H1 (cell line): ENCODE results near the gene ABCA1. TPM values are rescaled to one million over a fixed set of nuclear protein-coding genes. Genes with fewer than 3 reads are reported as not detected.

Source experiments
- CTCF ChIA-PET: fragments of 300-600 bp; sonication (Branson Sonifier 250); formaldehyde crosslinking; loops from one replicate; lab custom pipeline; 2021; ENCODE audit not compliant: partially characterized antibody; lab: Charles Lee
- POLR2A ChIA-PET: fragments of 300-600 bp; sonication (Branson Sonifier 250); formaldehyde crosslinking; loops from one replicate; lab custom pipeline; 2021; ENCODE audit warnings: inconsistent platforms; ENCODE audit not compliant: partially characterized antibody; lab: Charles Lee
- DNase-seq, 2 experiments: peaks; one replicate each; pipeline versions ENCODE4 v3.0.0 to v3.0.0-alpha.2; 2010 to 2022; ENCODE audit warnings: low spot score in 2 of 2, low read depth in 1 of 2, mixed read lengths in 1 of 2
- FAIRE-seq: peaks from 2 replicates; lab custom pipeline; 2011; peaks lifted over from hg19 to GRCh38; lab: Jason Lieb, UNC
- H2AFZ ChIP-seq: 2 replicates; pipeline ENCODE4 v1.8.1; 2012; ENCODE audit warnings: low read length, inconsistent platforms
- H2AK5ac ChIP-seq: 2 replicates; pipeline ENCODE4 v1.6.1; 2013; ENCODE audit warnings: low read depth, low read length
- H2BK120ac ChIP-seq: replicated peaks from 2 replicates; pipeline ENCODE3; 2013; ENCODE audit warnings: low read depth, low read length, inconsistent platforms
- H2BK12ac ChIP-seq: 2 replicates; pipeline ENCODE4 v1.6.1; 2013; ENCODE audit warnings: low read depth, low read length
- H2BK15ac ChIP-seq: 2 replicates; pipeline ENCODE4 v1.6.1; 2013; ENCODE audit warnings: low read length
- H2BK20ac ChIP-seq: 2 replicates; pipeline ENCODE4 v1.6.1; 2013; ENCODE audit warnings: low read length
- H2BK5ac ChIP-seq: 2 replicates; pipeline ENCODE4 v1.6.1; 2013; ENCODE audit warnings: low read depth, low read length
- H3K14ac ChIP-seq: 2 replicates; pipeline ENCODE4 v1.6.1; 2013; ENCODE audit warnings: inconsistent platforms; ENCODE audit not compliant: insufficient read length
- H3K18ac ChIP-seq: 2 replicates; pipeline ENCODE4 v1.6.1; 2013; ENCODE audit warnings: low read length; ENCODE audit errors: extremely low read depth
- H3K23ac ChIP-seq: 2 replicates; pipeline ENCODE4 v1.6.1; 2013; ENCODE audit warnings: inconsistent platforms; ENCODE audit not compliant: insufficient read length
- H3K23me2 ChIP-seq: 2 replicates; pipeline ENCODE4 v1.6.1; 2013; ENCODE audit warnings: low read depth, low read length
- H3K27ac ChIP-seq: 2 replicates; pipeline ENCODE4 v1.6.1; 2011; ENCODE audit warnings: low read depth, low read length, inconsistent platforms
- H3K27me3 ChIP-seq, 4 experiments: replicated peaks in 1 of 4; 1 replicate in 1 of 4; 2 replicates in 3 of 4; pipeline versions ENCODE4 v1.6.1 to v1.8.1; 2011 to 2013; ENCODE audit warnings: low read length in 3 of 4, mild to moderate bottlenecking in 3 of 4, inconsistent platforms in 2 of 4, mixed read lengths in 2 of 4, moderate library complexity in 1 of 4; ENCODE audit not compliant: control insufficient read depth in 3 of 4, insufficient read depth in 3 of 4; ENCODE audit errors: extremely low read depth in 1 of 4
- H3K36me3 ChIP-seq, 4 experiments: 2 replicates each; pipeline versions ENCODE4 v1.6.1 to v1.8.1; 2011 to 2013; ENCODE audit warnings: mild to moderate bottlenecking in 4 of 4, low read length in 3 of 4, moderate library complexity in 2 of 4, control low read depth in 1 of 4, inconsistent platforms in 1 of 4; ENCODE audit not compliant: insufficient read depth in 4 of 4, control insufficient read depth in 2 of 4
- H3K4ac ChIP-seq: replicated peaks from 2 replicates; pipeline ENCODE3; 2013; ENCODE audit warnings: low read length, low read depth, mixed read lengths, inconsistent platforms; ENCODE audit not compliant: insufficient read length
- H3K4me1 ChIP-seq, 4 experiments: replicated peaks in 1 of 4; 1 replicate in 1 of 4; 2 replicates in 3 of 4; pipeline versions ENCODE4 v1.6.1 to v1.8.1; 2011 to 2013; ENCODE audit warnings: low read length in 3 of 4, inconsistent platforms in 2 of 4, mixed read lengths in 1 of 4; ENCODE audit not compliant: insufficient read depth in 4 of 4, control insufficient read depth in 3 of 4
- H3K4me2 ChIP-seq, 2 experiments: 2 replicates each; pipeline versions ENCODE4 v1.6.1 to v1.8.1; 2011 to 2013; ENCODE audit warnings: low read depth in 2 of 2, low read length in 2 of 2, control low read depth in 1 of 2, inconsistent platforms in 1 of 2, mild to moderate bottlenecking in 1 of 2; ENCODE audit not compliant: insufficient read depth in 1 of 2
- H3K4me3 ChIP-seq, 4 experiments: fragments of 200-600, 300-600 bp in 1 of 4; sonication (generic), shearing (Covaris generic), sonication (Bioruptor Twin) in 1 of 4; 2 replicates each; pipeline versions ENCODE4 v1.5.1 to v1.8.1; 2011 to 2016; ENCODE audit warnings: low read length in 4 of 4, low read depth in 3 of 4, control low read depth in 2 of 4, inconsistent platforms in 2 of 4, mild to moderate bottlenecking in 2 of 4, mixed read lengths in 1 of 4, moderate library complexity in 1 of 4; ENCODE audit not compliant: insufficient read depth in 2 of 4; ENCODE audit errors: extremely low read depth in 1 of 4
- H3K56ac ChIP-seq: replicated peaks from 2 replicates; pipeline ENCODE3; 2013; ENCODE audit warnings: low read depth, mild to moderate bottlenecking, mixed read lengths, low read length, inconsistent platforms; ENCODE audit not compliant: insufficient read length
- H3K79me1 ChIP-seq: 2 replicates; pipeline ENCODE4 v1.6.1; 2013; ENCODE audit warnings: low read depth, low read length, control low read depth
- H3K79me2 ChIP-seq, 2 experiments: 2 replicates each; pipeline versions ENCODE4 v1.6.1 to v1.8.1; 2012 to 2013; ENCODE audit warnings: low read length in 2 of 2, mild to moderate bottlenecking in 2 of 2, inconsistent platforms in 1 of 2; ENCODE audit not compliant: insufficient read depth in 2 of 2, control insufficient read depth in 1 of 2
- H3K9ac ChIP-seq, 4 experiments: replicated peaks in 1 of 4; 1 replicate in 1 of 4; 2 replicates in 3 of 4; pipeline versions ENCODE4 v1.6.1 to v1.8.1; 2011 to 2013; ENCODE audit warnings: low read depth in 3 of 4, low read length in 3 of 4, control low read depth in 2 of 4, mild to moderate bottlenecking in 2 of 4, moderate library complexity in 2 of 4, inconsistent platforms in 1 of 4; ENCODE audit errors: extremely low read depth in 1 of 4
- H3K9me3 ChIP-seq, 2 experiments: 2 replicates each; pipeline versions ENCODE4 v1.6.1 to v1.8.1; 2012 to 2013; ENCODE audit warnings: mild to moderate bottlenecking in 2 of 2, moderate library complexity in 2 of 2, control low read depth in 1 of 2, inconsistent platforms in 1 of 2, low read depth in 1 of 2, low read length in 1 of 2, mixed read lengths in 1 of 2; ENCODE audit not compliant: insufficient read depth in 2 of 2
- H4K20me1 ChIP-seq, 2 experiments: replicated peaks in 1 of 2; 2 replicates each; pipeline versions ENCODE3 to v1.8.1; 2011 to 2013; ENCODE audit warnings: inconsistent platforms in 2 of 2, low read length in 2 of 2, mild to moderate bottlenecking in 1 of 2; ENCODE audit not compliant: insufficient read depth in 2 of 2, control insufficient read depth in 1 of 2
- H4K5ac ChIP-seq: 2 replicates; pipeline ENCODE4 v1.6.1; 2013; ENCODE audit warnings: low read length, low read depth, mixed read lengths, inconsistent platforms; ENCODE audit not compliant: insufficient read length
- H4K8ac ChIP-seq: 2 replicates; pipeline ENCODE4 v1.8.0; 2013; ENCODE audit warnings: mild to moderate bottlenecking, moderate library complexity, low read length, inconsistent platforms; ENCODE audit not compliant: insufficient read depth; ENCODE audit errors: extremely low read depth
- H4K91ac ChIP-seq: replicated peaks from 2 replicates; pipeline ENCODE3; 2013; ENCODE audit warnings: low read length, mixed read lengths, inconsistent platforms; ENCODE audit not compliant: insufficient read length
- ASH2L ChIP-seq: fragments of 200-600, 300-600 bp; sonication (generic); IDR thresholded peaks from one replicate; pipeline ENCODE4 v1.7.1; 2017; ENCODE audit warnings: low read length
- BACH1 ChIP-seq: IDR thresholded peaks from 2 replicates; pipeline ENCODE4 v1.6.1; 2012; ENCODE audit warnings: low read length, improper control_type of control experiment
- CEBPB ChIP-seq: IDR thresholded peaks from 2 replicates; pipeline ENCODE4 v1.6.1; 2012; ENCODE audit warnings: low read depth, low read length
- GTF2F1 ChIP-seq: IDR thresholded peaks from 2 replicates; pipeline ENCODE4 v1.6.1; 2012; ENCODE audit warnings: low read depth, low read length, improper control_type of control experiment, borderline replicate concordance
- RXRA ChIP-seq: IDR thresholded peaks from 2 replicates; pipeline ENCODE4 v1.6.1; 2011; ENCODE audit warnings: low read depth, mild to moderate bottlenecking, low read length, moderate library complexity; ENCODE audit not compliant: insufficient read depth
- SP4 ChIP-seq: IDR thresholded peaks from 2 replicates; pipeline ENCODE4 v1.6.1; 2012; ENCODE audit warnings: low read length, inconsistent platforms
- TEAD4 ChIP-seq: IDR thresholded peaks from 2 replicates; pipeline ENCODE4 v1.6.1; 2012; ENCODE audit warnings: low read depth, low read length, inconsistent platforms, mixed read lengths
- whole genome bisulfite sequencing, 2 experiments: shearing (Covaris generic) in 1 of 2; methylation state at CpG; one replicate each; pipeline versions ENCODE4 v1.1.6 to v1.1.7; 2013 to 2015; ENCODE audit warnings: low lambda C conversion rate in 2 of 2, mixed read lengths in 2 of 2, inconsistent platforms in 1 of 2, low coverage in 1 of 2, missing lambda C conversion rate in 1 of 2; ENCODE audit not compliant: insufficient replicate concordance in 2 of 2, insufficient coverage in 1 of 2, insufficient read length in 1 of 2; ENCODE audit errors: extremely low coverage in 1 of 2, missing lambda C conversion rate in 1 of 2; 5-methylcytosine and 5-hydroxymethylcytosine counted together
- polyA plus RNA-seq, 7 experiments: library from polyadenylated mRNA; depleted of rRNA in 3 of 7; stranded (reverse) in 5 of 7; unstranded in 2 of 7; fragments of >200 nt in 5 of 7; fragments of 200-250 nt in 2 of 7; gene quantifications; 1 replicate in 5 of 7; 2 replicates in 1 of 7; 4 replicates in 1 of 7; pipeline versions ENCODE4 v1.2.1 to v1.2.3, GENCODE V29; 2011 to 2013; ENCODE audit warnings: missing spikeins in 2 of 7, mixed read lengths in 2 of 7
- total RNA-seq: library from RNA; stranded (reverse); fragmentation: NEBNext Ultra II Directional; extraction: Animal tissue kit (Norgen Biotek cat#: 25700); gene quantifications from 2 replicates; pipeline ENCODE4 v1.2.1, GENCODE V29; 2021
- TF ChIP-seq, protein P1 (sequence below): IDR thresholded peaks from 2 replicates; pipeline ENCODE4 v1.6.1; 2012; ENCODE audit warnings: inconsistent platforms

Gene ABCA1
- total and polyA plus RNA-seq, 2 of the 8 experiments (the other 6 are each of a cell fraction or from before 2014, with no cell fraction given): 6.9 to 7.8 TPM

DNA sequence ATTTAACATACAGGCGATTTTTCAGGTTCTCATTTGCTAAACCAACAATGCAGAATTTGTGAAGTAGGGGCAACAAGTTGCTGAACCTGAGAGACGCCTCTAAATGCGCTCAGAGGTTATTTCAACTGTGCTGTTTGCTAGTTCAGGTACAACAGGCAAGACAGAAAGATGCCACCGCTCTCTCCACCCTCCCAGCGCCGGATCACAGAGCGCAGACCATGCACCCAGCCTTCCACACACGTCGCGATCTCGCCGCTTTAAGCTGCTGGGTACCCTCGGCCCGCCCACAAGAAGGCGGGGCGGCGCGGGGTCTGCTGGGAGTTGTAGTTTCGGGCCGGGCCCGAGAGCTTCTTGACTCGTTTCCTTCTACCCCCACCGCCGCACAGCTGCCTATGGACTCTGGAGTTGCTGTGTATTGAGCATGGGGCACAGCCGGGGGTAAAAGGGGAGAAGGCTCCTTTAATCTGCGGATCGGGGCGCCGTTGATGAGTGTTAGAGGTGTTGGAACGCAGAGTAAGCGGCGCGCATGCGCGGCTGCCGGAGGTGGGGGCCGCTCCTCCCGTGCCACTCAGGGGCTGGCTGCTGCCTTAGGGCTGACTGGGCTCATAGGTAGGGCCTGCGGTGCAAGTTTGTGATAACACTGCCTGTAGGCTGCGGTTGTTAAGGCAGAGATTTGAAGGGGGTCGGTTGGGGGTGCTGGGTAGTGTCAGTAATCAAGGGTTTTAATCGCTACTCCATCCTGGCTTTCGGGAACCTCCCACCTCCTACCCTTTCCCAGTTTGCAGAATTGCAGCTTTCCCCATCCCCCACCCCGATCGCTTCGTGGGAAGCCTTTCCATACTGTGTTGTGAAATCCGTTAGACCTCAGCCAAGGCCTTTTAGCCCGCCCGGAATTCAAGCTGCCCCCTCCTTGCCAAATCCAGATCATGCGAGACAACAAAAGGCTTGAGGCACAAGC lies 40.3 kb upstream of the ABCA1 start:
- Histone ChIP-seq H3K14ac (no peak overlapping the region), H2AK5ac (no peak overlapping the region), H2BK120ac (no peak overlapping the region), H3K23me2 (no peaks in the 10 kb centered on the region; the same call in 1 of the 2 replicates), H3K4me3 (peak overlapping the region; percentile 83 to 93 (median 90)), H2AFZ (peak overlapping the region; percentile 98), H2BK20ac (peak overlapping the region; percentile 67; the same call in 1 of the 2 replicates), H3K79me2 (no peaks in the 10 kb centered on the region), H4K8ac (peak overlapping the region; percentile 57; the same call in 1 of the 2 replicates), H3K23ac (no peak overlapping the region), H2BK12ac (peak overlapping the region; percentile 30; the same call in 1 of the 2 replicates), H3K9ac (peak overlapping the region in 3 of 4 experiments; percentile 52 to 84 (median 64); a peak in 6 of 7 replicates), H3K4me1 (peaks cover 5 to 12% (median 9%) of the 10 kb centered on the region in 4 experiments), H3K4me2 (peak overlapping the region; percentile 82 to 94), H4K20me1 (no peaks in the 10 kb centered on the region), H4K5ac (peak overlapping the region; percentile 99), H3K79me1 (no peaks in the 10 kb centered on the region), H3K27me3 (no peaks in the 10 kb centered on the region), H2BK5ac (peak overlapping the region; percentile 91; the same call in 1 of the 2 replicates), H3K9me3 (no peaks in the 10 kb centered on the region), H2BK15ac (0 out of 2 replicates have a peak overlapping the region, but pooled peaks have one; percentile 88), H3K56ac (peak overlapping the region; percentile 87), H3K4ac (no peak overlapping the region), H3K18ac (peak overlapping the region; percentile 100), H4K91ac (no peak overlapping the region), H3K27ac (peak overlapping the region; percentile 82), H3K36me3 (no peaks in the 10 kb centered on the region)
- POLR2A ChIA-PET: interaction anchor here (0.6 to 6.4 kb wide), 11 partner anchors 11 to 319 kb away, joined by 3 to 53 read pairs (median 3); partner anchors contain the start of gene ABCA1
- 4% methylated on average over 43 of the region's 50 CpGs; no CpG with 5 or more reads in 1 of the 2 experiments for WGBS, 2 experiments
- no peak for FAIRE-seq
- DNase-seq: peak in 1 of 2 experiments; percentile 92
- CTCF ChIA-PET: interaction anchor here (0.7 to 3.6 kb wide), 9 partner anchors 13 to 181 kb away, joined by 3 to 14 read pairs (median 4); partner anchors contain the start of gene ABCA1
- TF ChIP-seq BACH1 (peak; percentile 71), RXRA (0 out of 2 replicates have a peak, but pooled peaks have one; percentile 17), ASH2L (peak; percentile 91), SP4 (peak; percentile 86), TEAD4 (peak; percentile 63), CEBPB (peak; percentile 82), GTF2F1 (no peak)
- TF ChIP-seq, protein P1, sequence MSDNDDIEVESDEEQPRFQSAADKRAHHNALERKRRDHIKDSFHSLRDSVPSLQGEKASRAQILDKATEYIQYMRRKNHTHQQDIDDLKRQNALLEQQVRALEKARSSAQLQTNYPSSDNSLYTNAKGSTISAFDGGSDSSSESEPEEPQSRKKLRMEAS: peak; percentile 90
